Nephron (organoid): ENCODE measurements around the gene RNF123.

Experiments used
- H3K27ac Mint-ChIP-seq, 3 experiments: 2 replicates each; pipeline ENCODE4 v1.8.0; 2020; ENCODE audit warnings: mixed read lengths in 3 of 3, mild to moderate bottlenecking in 2 of 3, moderate library complexity in 1 of 3
- H3K27me3 Mint-ChIP-seq: 2 replicates; pipeline ENCODE4 v1.8.0; 2021; ENCODE audit warnings: low read depth, mild to moderate bottlenecking, moderate library complexity, mixed read lengths
- H3K36me3 Mint-ChIP-seq: 2 replicates; pipeline ENCODE4 v1.8.0; 2020; ENCODE audit warnings: low read depth, mixed read lengths
- H3K4me1 Mint-ChIP-seq: 2 replicates; pipeline ENCODE4 v1.8.0; 2020; ENCODE audit warnings: mixed read lengths
- H3K4me3 Mint-ChIP-seq, 3 experiments: 2 replicates each; pipeline ENCODE4 v1.8.0; 2020; ENCODE audit warnings: mild to moderate bottlenecking in 3 of 3, mixed read lengths in 3 of 3, moderate library complexity in 2 of 3
- H3K9me3 Mint-ChIP-seq: 2 replicates; pipeline ENCODE4 v1.8.0; 2020; ENCODE audit warnings: mixed read lengths
- CTCF ChIP-seq, 3 experiments: fragments of 200-600 bp; sonication (generic); IDR thresholded peaks; one replicate each; pipeline ENCODE4 v1.5.0; 2021; ENCODE audit warnings: antibody characterized with exemption in 3 of 3; ENCODE audit not compliant: unreplicated experiment in 3 of 3

The RNF123 gene

GRCh38 chr3:49703956-49704355 is 14.6 kb downstream of the RNF123 start:
- Mint-ChIP-seq H3K4me1 (no peaks in the 10 kb centered on the region), H3K27ac (no peak overlapping the region), H3K9me3 (no peaks in the 10 kb centered on the region), H3K27me3 (no peaks in the 10 kb centered on the region), H3K4me3 (no peak overlapping the region), H3K36me3 (peaks cover 11% of the 10 kb centered on the region)
- no peak for TF ChIP-seq CTCF (IDR thresholded peaks at IDR 0.05; ENCODE audit: unreplicated experiment in 3 of 3)

DNA sequence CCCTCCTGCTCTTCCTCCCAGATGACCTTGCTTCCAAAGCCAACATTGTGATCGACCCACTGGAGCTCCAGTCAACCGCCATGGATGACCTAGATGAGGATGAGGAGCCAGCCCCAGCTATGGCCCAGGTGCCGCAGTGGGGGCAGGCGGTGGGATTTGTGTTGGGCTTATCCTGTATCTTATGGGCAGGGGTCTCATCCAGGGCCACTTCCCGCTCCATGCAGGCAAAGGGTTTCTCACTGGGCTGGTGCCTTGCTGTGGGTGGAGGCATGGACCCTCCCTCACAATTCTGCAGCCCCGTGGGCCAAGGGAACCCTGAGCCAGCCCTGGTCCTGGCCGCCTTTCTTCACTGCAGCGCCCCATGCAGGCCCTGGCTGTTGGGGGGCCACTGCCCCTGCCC is 15.3 kb downstream of the RNF123 start:
- Mint-ChIP-seq H3K27me3 (no peaks in the 10 kb centered on the region), H3K36me3 (peaks cover 11% of the 10 kb centered on the region), H3K4me3 (no peak overlapping the region), H3K4me1 (no peaks in the 10 kb centered on the region), H3K27ac (no peak overlapping the region), H3K9me3 (no peaks in the 10 kb centered on the region)
- no peak for TF ChIP-seq CTCF (IDR thresholded peaks at IDR 0.05; ENCODE audit: unreplicated experiment in 3 of 3)

DNA sequence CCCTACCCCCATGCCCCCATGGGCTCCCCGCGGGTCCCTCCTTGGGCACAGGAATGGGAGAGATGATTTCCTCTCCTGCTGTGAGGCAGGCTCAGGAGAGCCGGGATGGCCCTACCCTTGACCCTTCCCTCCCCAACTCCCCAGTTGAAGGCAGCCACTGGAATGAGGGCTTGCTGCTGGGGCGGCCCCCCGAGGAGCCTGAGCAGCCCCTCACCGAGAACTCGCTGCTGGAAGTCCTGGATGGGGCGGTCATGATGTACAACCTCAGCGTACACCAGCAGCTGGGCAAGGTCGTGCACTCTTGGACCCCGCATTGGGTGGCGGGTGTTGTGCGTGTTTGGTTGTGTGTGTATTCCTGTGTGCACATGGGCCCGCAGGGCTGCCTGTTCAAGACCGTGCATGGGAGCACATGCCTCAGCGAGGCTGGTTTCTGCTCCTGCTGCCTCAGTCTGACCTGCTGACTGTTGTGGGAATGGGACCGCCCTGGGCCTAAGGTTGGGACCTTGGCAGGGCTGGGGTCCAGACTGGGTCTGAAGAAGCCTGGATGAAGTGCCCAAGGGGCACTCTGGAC is 16.1 kb downstream of the RNF123 start:
- Mint-ChIP-seq H3K9me3 (no peaks in the 10 kb centered on the region), H3K27ac (no peak overlapping the region), H3K4me1 (no peaks in the 10 kb centered on the region), H3K27me3 (no peaks in the 10 kb centered on the region), H3K4me3 (no peak overlapping the region), H3K36me3 (peaks cover 15% of the 10 kb centered on the region)
- TF ChIP-seq CTCF (IDR thresholded peaks at IDR 0.05; ENCODE audit: unreplicated experiment in 3 of 3), result no peak

GRCh38 chr3:49706456-49707112 is 17.2 kb downstream of the RNF123 start:
- no peak for TF ChIP-seq CTCF (IDR thresholded peaks at IDR 0.05; ENCODE audit: unreplicated experiment in 3 of 3)
- no peak overlapping the region for H3K27ac Mint-ChIP-seq
- H3K36me3 Mint-ChIP-seq, result peaks cover 19% of the 10 kb centered on the region
- H3K9me3 Mint-ChIP-seq, result no peaks in the 10 kb centered on the region
- H3K27me3 Mint-ChIP-seq, result no peaks in the 10 kb centered on the region
- H3K4me3 Mint-ChIP-seq, result no peak overlapping the region
- no peaks in the 10 kb centered on the region for H3K4me1 Mint-ChIP-seq

- TF ChIP-seq CTCF (IDR thresholded peaks at IDR 0.05; ENCODE audit: unreplicated experiment in 3 of 3), result no peak
- Mint-ChIP-seq H3K36me3 (peaks cover 19% of the 10 kb centered on the region), H3K9me3 (no peaks in the 10 kb centered on the region), H3K4me3 (no peak overlapping the region), H3K4me1 (no peaks in the 10 kb centered on the region), H3K27me3 (no peaks in the 10 kb centered on the region), H3K27ac (no peak overlapping the region)
Measured at GRCh38 chr3:49707113-49707480, 17.7 kb downstream of the RNF123 start.

GRCh38 chr3:49709852-49710251 is 20.5 kb downstream of the RNF123 start:
- Mint-ChIP-seq H3K36me3 (peaks cover 15% of the 10 kb centered on the region), H3K27ac (no peak overlapping the region), H3K4me1 (no peaks in the 10 kb centered on the region), H3K9me3 (no peaks in the 10 kb centered on the region), H3K27me3 (no peaks in the 10 kb centered on the region), H3K4me3 (no peak overlapping the region)
- no peak for TF ChIP-seq CTCF (IDR thresholded peaks at IDR 0.05; ENCODE audit: unreplicated experiment in 3 of 3)
